ENCODE results near the gene CD151.
A peak's percentile ranks its signal among the peaks of the same experiment; 100 is the strongest.

- TF ChIP-seq, protein P1, sequence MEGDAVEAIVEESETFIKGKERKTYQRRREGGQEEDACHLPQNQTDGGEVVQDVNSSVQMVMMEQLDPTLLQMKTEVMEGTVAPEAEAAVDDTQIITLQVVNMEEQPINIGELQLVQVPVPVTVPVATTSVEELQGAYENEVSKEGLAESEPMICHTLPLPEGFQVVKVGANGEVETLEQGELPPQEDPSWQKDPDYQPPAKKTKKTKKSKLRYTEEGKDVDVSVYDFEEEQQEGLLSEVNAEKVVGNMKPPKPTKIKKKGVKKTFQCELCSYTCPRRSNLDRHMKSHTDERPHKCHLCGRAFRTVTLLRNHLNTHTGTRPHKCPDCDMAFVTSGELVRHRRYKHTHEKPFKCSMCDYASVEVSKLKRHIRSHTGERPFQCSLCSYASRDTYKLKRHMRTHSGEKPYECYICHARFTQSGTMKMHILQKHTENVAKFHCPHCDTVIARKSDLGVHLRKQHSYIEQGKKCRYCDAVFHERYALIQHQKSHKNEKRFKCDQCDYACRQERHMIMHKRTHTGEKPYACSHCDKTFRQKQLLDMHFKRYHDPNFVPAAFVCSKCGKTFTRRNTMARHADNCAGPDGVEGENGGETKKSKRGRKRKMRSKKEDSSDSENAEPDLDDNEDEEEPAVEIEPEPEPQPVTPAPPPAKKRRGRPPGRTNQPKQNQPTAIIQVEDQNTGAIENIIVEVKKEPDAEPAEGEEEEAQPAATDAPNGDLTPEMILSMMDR (conservative IDR thresholded peaks at IDR 0.05; ENCODE audit: low read depth in 2 of 2) = peak; percentile 61 to 73
- TF ChIP-seq EZH2 (IDR thresholded peaks at IDR 0.05; ENCODE audit: low read depth, unreplicated experiment) = no peak
Observed at GRCh38 chr11:798093-798713, 34.5 kb upstream of the CD151 start, which contains the start of gene SLC25A22.
